ENCODE measurements around the gene TGFBR3L.

DNA sequence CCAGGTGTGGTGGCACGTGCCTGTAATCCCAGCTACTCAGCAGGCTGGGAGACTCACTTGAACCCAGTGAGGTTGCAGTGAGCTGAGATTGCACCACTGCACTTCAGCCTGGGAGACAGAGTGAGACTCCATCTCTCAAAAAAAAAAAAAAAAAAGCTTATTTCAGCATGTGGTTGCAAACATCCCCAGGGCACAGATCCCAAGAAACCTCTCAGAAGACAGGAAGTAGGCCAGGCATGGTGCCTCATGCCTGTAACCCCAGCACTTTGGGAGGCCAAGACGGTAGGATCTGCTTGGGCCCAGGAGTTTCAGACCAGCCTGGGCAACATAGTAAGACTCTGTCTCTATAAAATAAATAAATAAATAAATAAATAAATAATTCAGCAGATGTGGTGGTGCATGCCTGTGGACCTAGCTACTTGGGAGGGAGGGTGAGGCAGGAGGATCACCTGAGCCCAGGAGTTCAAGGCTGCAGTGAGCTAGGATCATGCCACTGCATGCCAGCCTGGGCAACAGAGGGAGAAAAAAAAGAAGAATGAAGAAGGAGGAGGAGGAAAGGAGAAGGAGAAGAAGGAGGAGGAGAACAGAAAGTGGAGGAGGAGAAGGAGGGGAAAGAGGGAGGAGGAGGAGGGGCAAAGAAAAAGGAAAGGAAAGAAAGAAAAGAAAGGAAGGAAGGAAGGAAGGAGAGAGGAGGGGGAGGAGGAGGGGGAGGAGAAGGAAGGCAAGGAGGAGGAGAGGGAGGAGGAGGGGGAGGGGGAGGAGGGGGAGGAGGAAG, 30.6 kb upstream of the TGFBR3L start:
- TF ChIP-seq POLR2A (IDR thresholded peaks at IDR 0.05; ENCODE audit: low read depth, low read length) (no peak), POLR2AphosphoS5 (IDR thresholded peaks at IDR 0.05; ENCODE audit: low read depth, low read length) (no peak), TAF1 (IDR thresholded peaks at IDR 0.05; ENCODE audit: low read depth, low read length) (no peak), SPI1 (IDR thresholded peaks at IDR 0.05; ENCODE audit: low read depth, low read length) (no peak), POU2F2 (IDR thresholded peaks at IDR 0.05; ENCODE audit: low read depth, low read length) (no peak), PAX5 (IDR thresholded peaks at IDR 0.05; ENCODE audit: insufficient read depth, low read length, severe bottlenecking) (no peak)

Data from GM12891 (cell line).